Measurements from ENCODE around the gene CAPN1.

GRCh38 chr11:65167656-65168055 lies 14.1 kb upstream of the CAPN1 start:
- TF ChIP-seq POLR2A (IDR thresholded peaks at IDR 0.05) (no peak), CTCF (IDR thresholded peaks at IDR 0.05) (no peak)

Data from adrenal gland (tissue), 5 donors.